HG03460 (cell line): ENCODE measurements around the gene AMBRA1.
A peak's percentile ranks its signal among the peaks of the same experiment; 100 is the strongest.

Experiments used
- ATAC-seq: cut with Tn5 transposase; IDR thresholded peaks from one replicate; pipeline ENCODE4 v1.9.1; 2021; ENCODE audit not compliant: unreplicated experiment

AMBRA1 gene

GRCh38 chr11:46593550-46594373 is at the start of gene AMBRA1:
Gene AMBRA1 (minus strand): TSS chr11:46594023. CDS start chr11:46548380, 45,643 bp downstream.
- ATAC-seq = peak; percentile 72

GRCh38 chr11:46643531-46643930 is 49.7 kb upstream of the AMBRA1 start:
- ATAC-seq = no peak

DNA sequence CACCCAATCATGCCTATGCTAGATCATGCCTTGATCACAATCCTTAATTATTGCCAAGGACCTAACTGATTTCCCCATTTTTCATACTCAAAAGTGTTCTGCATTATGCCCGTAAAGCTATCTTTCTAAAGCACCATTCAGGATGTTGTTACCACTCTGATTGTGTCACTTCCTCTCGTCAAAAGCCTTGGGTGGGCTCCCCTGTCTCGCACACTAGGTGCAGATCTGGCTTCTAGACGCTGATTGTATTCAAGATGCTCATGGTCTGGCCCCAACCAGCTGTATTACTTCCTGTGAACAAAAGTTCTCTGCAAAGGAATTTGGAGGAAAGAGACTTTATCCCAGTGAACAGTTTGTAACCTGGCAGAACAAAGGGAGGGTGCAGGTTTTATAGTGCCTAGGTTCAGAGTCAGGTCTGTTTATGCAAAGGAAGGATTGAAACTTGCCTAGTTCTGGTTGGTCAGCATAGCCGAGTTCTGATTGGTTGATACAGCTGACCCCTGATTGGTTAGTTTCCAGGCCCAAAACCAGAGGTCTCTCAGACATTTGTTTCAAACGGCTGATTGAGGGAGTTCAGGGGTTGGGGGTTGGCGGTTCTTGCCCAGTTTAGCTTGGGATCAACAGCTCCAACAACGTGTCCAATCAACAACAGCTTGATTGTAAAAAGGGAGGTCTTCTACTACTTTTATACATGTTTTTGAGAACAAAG is 49.0 kb upstream of the AMBRA1 start:
- no peak for ATAC-seq

GRCh38 chr11:46641639-46642038 is 47.8 kb upstream of the AMBRA1 start:
- ATAC-seq = no peak

DNA sequence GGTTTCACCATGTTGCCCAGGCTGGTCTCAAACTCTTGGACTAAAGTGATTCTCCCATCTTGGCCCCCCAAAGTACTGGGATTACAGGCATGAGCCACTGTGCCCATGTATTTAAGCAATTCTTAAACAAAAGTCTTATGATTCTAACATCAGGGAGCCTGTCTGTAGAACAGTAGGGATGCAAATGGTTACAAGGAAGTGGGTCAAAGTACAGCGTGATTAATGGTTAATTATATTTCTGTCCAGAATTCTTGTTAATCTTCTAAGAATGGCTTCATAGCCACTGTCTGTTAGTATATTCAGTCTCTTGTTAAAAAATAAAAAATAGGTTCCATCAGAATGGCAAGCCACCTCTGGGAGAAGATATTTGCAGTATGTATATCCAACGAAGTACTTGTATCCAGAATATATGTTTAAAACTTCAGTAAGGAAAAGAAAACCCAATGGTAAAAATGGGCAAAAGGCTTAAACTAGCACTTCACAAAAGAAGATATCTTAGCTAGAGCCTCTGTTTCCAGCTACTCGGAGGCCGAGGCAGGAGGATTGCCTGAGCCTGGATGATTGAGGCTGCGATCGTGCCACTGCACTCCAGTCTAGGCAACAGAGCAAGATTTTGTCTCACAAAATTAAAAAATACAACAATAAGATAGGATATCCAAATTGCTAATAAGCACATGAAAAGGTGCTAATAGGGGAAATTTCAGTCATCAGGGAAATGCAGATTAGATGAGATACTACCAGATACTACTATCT is 46.4 kb upstream of the AMBRA1 start:
- ATAC-seq = no peak

GRCh38 chr11:46639197-46639839 is 45.5 kb upstream of the AMBRA1 start:
- no peak for ATAC-seq

- ATAC-seq = no peak
Observed at GRCh38 chr11:46637546-46637945, 43.7 kb upstream of the AMBRA1 start.

- ATAC-seq = no peak
Observed at GRCh38 chr11:46635557-46636139, 41.8 kb upstream of the AMBRA1 start.

DNA sequence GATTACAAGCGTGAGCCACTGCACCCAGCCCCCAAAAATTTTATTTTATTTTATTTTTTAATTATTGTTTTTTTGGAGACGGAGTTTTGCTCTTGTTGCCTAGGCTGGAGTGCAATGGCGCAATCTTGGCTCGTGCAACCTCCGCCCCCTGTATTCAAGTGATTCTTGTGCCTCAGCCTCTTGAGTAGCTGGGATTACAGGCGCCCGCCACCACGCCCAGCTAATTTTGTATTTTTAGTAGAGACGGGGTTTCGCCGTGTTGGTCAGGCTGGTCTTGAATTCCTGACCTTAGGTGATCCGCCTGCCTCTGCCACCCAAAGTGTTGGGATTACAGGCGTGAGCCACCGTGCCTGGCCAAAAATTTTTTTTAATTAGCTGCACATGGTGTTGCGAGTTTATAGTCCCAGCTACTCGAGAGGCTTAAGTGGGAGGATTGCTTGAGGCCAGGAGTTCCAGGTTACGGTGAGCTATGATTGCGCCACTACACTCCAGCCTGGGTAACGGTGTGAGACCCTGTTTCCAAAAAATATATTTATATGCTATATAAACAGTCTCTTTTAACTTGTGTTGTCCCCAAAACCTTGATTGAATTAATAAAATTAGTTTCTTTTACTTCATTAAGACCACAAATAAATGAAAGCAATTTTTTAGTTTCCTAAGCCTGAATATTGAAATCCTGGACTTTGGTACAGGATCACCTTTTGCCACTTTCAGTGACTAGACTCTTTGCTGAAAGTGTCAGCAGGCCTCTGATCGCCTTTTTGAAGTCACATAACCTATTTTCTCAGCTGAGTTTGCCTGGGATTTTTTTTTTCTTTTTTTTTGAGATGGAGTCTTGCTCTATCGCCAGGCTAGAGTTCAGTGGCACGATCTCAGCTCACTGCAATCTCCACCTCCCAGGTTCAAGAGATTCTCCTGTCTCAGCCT is 39.7 kb upstream of the AMBRA1 start:
- ATAC-seq = no peak

GRCh38 chr11:46632502-46632901 is 38.7 kb upstream of the AMBRA1 start:
- no peak for ATAC-seq

DNA sequence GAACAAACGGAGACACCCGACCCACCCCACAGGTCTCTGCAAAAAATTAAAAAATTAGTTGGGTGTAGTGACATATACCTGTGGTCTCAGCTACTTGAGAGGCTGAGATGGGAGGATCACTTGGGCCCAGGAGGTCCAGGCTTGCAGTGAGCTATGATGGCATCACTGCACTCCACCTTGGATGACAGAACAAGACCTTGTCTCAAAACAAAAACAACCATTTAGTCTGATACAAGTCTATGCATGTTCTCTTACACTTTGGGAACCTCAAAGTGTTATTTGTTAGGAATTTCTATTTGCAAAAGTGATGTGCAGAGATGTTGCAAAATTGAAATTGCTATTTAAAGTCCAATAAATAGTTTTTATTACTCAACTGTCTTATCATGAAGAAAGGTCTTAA is 37.9 kb upstream of the AMBRA1 start:
- ATAC-seq = no peak

DNA sequence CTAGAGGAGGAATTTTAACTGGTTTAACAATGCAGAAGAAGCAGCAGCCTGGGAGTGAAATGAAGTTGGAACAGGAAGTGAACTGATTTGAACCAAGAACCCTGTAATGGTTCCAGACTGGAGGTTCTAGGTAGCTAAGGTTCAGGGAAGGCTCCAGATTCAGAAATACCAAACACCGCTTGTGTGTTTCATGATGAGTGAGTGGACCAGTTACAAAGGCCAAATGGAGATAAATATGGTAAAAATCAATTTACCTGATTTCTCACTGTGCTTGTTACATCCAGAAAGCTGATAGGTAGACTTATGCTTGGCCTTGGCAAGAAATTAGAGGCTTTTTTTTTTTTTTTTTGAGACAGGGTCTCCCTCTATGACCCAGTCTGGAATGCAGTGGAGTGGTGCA is 36.4 kb upstream of the AMBRA1 start:
- ATAC-seq = no peak

GRCh38 chr11:46628961-46629360 is 35.1 kb upstream of the AMBRA1 start:
- ATAC-seq = no peak

DNA sequence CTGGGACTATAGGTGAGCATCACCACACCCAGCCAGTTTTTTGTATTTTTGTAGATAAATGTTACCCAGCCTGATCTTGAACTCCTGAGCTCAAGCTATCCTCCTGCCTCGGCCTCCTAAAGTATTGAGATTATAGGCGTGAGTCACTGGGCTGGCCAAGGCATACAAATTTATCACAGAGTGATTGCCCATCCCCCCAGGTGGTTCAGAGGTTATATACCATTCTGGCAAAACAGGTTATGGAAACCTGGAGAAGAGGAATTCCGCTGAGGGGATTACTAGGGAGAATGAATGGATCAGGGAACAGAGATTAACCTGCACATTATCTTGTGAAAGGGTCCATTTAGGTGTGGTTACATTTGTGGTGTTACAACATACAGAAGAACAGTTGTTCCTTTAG is 31.6 kb upstream of the AMBRA1 start:
- no peak for ATAC-seq

- ATAC-seq = no peak
Observed at GRCh38 chr11:46618837-46619236, 25.0 kb upstream of the AMBRA1 start.

DNA sequence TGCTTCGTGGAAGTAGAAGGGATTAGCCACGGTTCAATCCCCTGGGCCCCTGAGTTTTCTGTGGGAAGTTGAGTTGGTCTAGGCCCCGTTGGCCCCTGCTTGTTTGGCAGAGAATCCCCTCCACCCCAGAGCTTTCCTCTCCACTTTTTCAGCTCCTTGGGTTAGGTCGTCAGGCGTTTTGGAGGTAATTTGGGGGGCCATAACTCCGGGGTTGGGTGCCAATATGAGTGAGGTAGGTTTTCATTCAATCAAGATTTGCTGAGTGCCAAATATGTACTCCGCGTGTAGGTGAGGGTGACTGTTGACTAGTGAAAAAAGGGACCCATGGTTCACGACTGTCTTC is 24.1 kb upstream of the AMBRA1 start:
- ATAC-seq = no peak

GRCh38 chr11:46617134-46617971 is 23.5 kb upstream of the AMBRA1 start, which contains the start of the genes ATG13 and HARBI1:
Gene ATG13 (plus strand): TSS chr11:46617553. CDS start chr11:46644292, 26,739 bp downstream.
Gene HARBI1 (minus strand): TSS chr11:46617227. CDS start chr11:46616237, 990 bp downstream.
- ATAC-seq = peak; percentile 95

GRCh38 chr11:46616551-46617133 is 22.8 kb upstream of the AMBRA1 start:
- no peak for ATAC-seq
